Naive B cell (primary cell): Measurements from ENCODE around the gene LEKR1. TPM values are rescaled to one million over a fixed set of nuclear protein-coding genes. Genes with fewer than 3 reads are reported as not detected.
"Not testable (repeated sequence)": the region's sequence is repeated elsewhere in the genome, so short reads cannot be mapped to it uniquely, and the experiment has no call there.

Experiments used
- ATAC-seq, 2 donors: fragments of 150-1000 bp; cut with Tn5 transposase; 2 replicates each; pipeline ENCODE4 v1.10.0; 2021; ENCODE audit warnings: low read depth in 2 of 2, mild to moderate bottlenecking in 2 of 2, moderate library complexity in 2 of 2
- DNase-seq: peaks from one replicate; pipeline ENCODE4 v3.0.0; 2022
- H3K27ac Mint-ChIP-seq, 6 donors: one replicate each; pipeline ENCODE4 v1.8.0; 2020 to 2022; ENCODE audit warnings: mild to moderate bottlenecking in 6 of 6, mixed read lengths in 6 of 6, moderate library complexity in 5 of 6, inconsistent platforms in 2 of 6
- H3K27me3 Mint-ChIP-seq, 3 donors: one replicate each; pipeline ENCODE4 v1.8.0; 2021 to 2022; ENCODE audit warnings: mixed read lengths in 3 of 3, mild to moderate bottlenecking in 1 of 3
- H3K36me3 Mint-ChIP-seq, 2 donors: one replicate each; pipeline ENCODE4 v1.8.0; 2020 to 2022; ENCODE audit warnings: mixed read lengths in 2 of 2, inconsistent platforms in 1 of 2, mild to moderate bottlenecking in 1 of 2
- H3K4me1 Mint-ChIP-seq, 3 donors: one replicate each; pipeline ENCODE4 v1.8.0; 2020 to 2022; ENCODE audit warnings: mixed read lengths in 3 of 3, inconsistent platforms in 1 of 3, mild to moderate bottlenecking in 1 of 3, moderate library complexity in 1 of 3
- H3K4me3 Mint-ChIP-seq, 8 donors: one replicate each; pipeline ENCODE4 v1.8.0; 2020 to 2022; ENCODE audit warnings: mild to moderate bottlenecking in 8 of 8, mixed read lengths in 8 of 8, moderate library complexity in 8 of 8, inconsistent platforms in 2 of 8
- H3K9me3 Mint-ChIP-seq, 7 donors: one replicate each; pipeline ENCODE4 v1.8.0; 2020 to 2022; ENCODE audit warnings: mixed read lengths in 7 of 7, mild to moderate bottlenecking in 5 of 7, inconsistent platforms in 2 of 7, moderate library complexity in 1 of 7
- polyA plus RNA-seq, 6 donors: library from polyadenylated mRNA; unstranded; fragments of 300-500 nt; fragmentation: Illumina TruSeq; gene quantifications; one replicate each; pipeline ENCODE4 v1.2.3, GENCODE V29; 2021; ENCODE audit warnings: low read depth in 6 of 6

Gene LEKR1
- polyA plus RNA-seq, 6 donors from 2014 or later: 1.9 to 12.3 (median 4.8) TPM; not detected in 1

- Mint-ChIP-seq H3K27ac (no peak overlapping the region), H3K4me1 (peaks cover 14 to 30% (median 27%) of the 10 kb centered on the region in 3 donors), H3K9me3 (peaks cover 0 to 1% (median 0%) of the 10 kb centered on the region in 7 donors), H3K27me3 (no peaks in the 10 kb centered on the region), H3K36me3 (peaks cover 0 to 3% of the 10 kb centered on the region in 2 donors), H3K4me3 (no peak overlapping the region)
- ATAC-seq (no peak), DNase-seq (no peak)
Measured at GRCh38 chr3:156793851-156794250, 32.3 kb upstream of the LEKR1 start.

- Mint-ChIP-seq H3K36me3 (peaks cover 11 to 23% of the 10 kb centered on the region in 2 donors), H3K4me3 (no peak overlapping the region), H3K27ac (peak overlapping the region in 1 of 6 donors; percentile 59), H3K4me1 (peaks cover 14 to 30% (median 28%) of the 10 kb centered on the region in 3 donors), H3K9me3 (peaks cover 4 to 22% (median 12%) of the 10 kb centered on the region in 7 donors), H3K27me3 (no peaks in the 10 kb centered on the region)
- ATAC-seq (peak; percentile 18 to 48), DNase-seq (no peak)
Measured at GRCh38 chr3:156795890-156796481, 30.2 kb upstream of the LEKR1 start.

- ATAC-seq (no peak), DNase-seq (no peak)
- Mint-ChIP-seq H3K27ac (peak overlapping the region in 2 of 6 donors; percentile 4 to 8), H3K27me3 (no peaks in the 10 kb centered on the region), H3K9me3 (peaks cover 4 to 22% (median 14%) of the 10 kb centered on the region in 7 donors), H3K4me3 (no peak overlapping the region), H3K4me1 (peaks cover 14 to 28% (median 25%) of the 10 kb centered on the region in 3 donors), H3K36me3 (peaks cover 11 to 24% of the 10 kb centered on the region in 2 donors)
Measured at GRCh38 chr3:156797368-156797767, 28.8 kb upstream of the LEKR1 start.

GRCh38 chr3:156800287-156800686 lies 25.9 kb upstream of the LEKR1 start:
- H3K9me3 Mint-ChIP-seq: peaks cover 4 to 34% (median 15%) of the 10 kb centered on the region in 7 donors
- peaks cover 11 to 32% of the 10 kb centered on the region in 2 donors for H3K36me3 Mint-ChIP-seq

GRCh38 chr3:156801746-156802145 lies 24.4 kb upstream of the LEKR1 start:
- DNase-seq: no peak
- Mint-ChIP-seq H3K4me1 (peaks cover 0 to 8% (median 8%) of the 10 kb centered on the region in 3 donors), H3K36me3 (peaks cover 11 to 32% of the 10 kb centered on the region in 2 donors), H3K27me3 (no peaks in the 10 kb centered on the region), H3K27ac (peak overlapping the region in 1 of 6 donors; percentile 67), H3K4me3 (no peak overlapping the region), H3K9me3 (peaks cover 4 to 34% (median 15%) of the 10 kb centered on the region in 7 donors)
- no peak for ATAC-seq

More at GRCh38 chr3:156800287-156800686, 25.9 kb upstream of the LEKR1 start:
- not testable (repeated sequence) for H3K27me3 Mint-ChIP-seq, DNase-seq, ATAC-seq, H3K4me3 Mint-ChIP-seq, H3K27ac Mint-ChIP-seq
- H3K4me1 Mint-ChIP-seq: peaks cover 5 to 17% (median 15%) of the 10 kb centered on the region in 3 donors

GRCh38 chr3:156802821-156803606 lies 23.1 kb upstream of the LEKR1 start:
- H3K4me3 Mint-ChIP-seq: no peak overlapping the region
- H3K27me3 Mint-ChIP-seq: no peaks in the 10 kb centered on the region
- peaks cover 4 to 34% (median 15%) of the 10 kb centered on the region in 7 donors for H3K9me3 Mint-ChIP-seq
- DNase-seq: no peak
- ATAC-seq: no peak
- H3K4me1 Mint-ChIP-seq: peaks cover 4 to 16% (median 7%) of the 10 kb centered on the region in 3 donors
- H3K36me3 Mint-ChIP-seq: peaks cover 11 to 32% of the 10 kb centered on the region in 2 donors
- H3K27ac Mint-ChIP-seq: no peak overlapping the region

GRCh38 chr3:156803952-156804741 lies 22.0 kb upstream of the LEKR1 start:
- H3K4me3 Mint-ChIP-seq: no peak overlapping the region
- H3K27me3 Mint-ChIP-seq: no peaks in the 10 kb centered on the region
- ATAC-seq (no peak), DNase-seq (no peak)
- H3K36me3 Mint-ChIP-seq: peaks cover 11 to 28% of the 10 kb centered on the region in 2 donors
- peaks cover 6 to 18% (median 10%) of the 10 kb centered on the region in 3 donors for H3K4me1 Mint-ChIP-seq
- no peak overlapping the region for H3K27ac Mint-ChIP-seq
- H3K9me3 Mint-ChIP-seq: peaks cover 2 to 30% (median 14%) of the 10 kb centered on the region in 7 donors

GRCh38 chr3:156806698-156807097 lies 19.5 kb upstream of the LEKR1 start:
- Mint-ChIP-seq H3K27me3 (no peaks in the 10 kb centered on the region), H3K4me1 (peaks cover 4 to 25% (median 14%) of the 10 kb centered on the region in 3 donors), H3K36me3 (peaks cover 0 to 18% of the 10 kb centered on the region in 2 donors), H3K27ac (peak overlapping the region in 1 of 6 donors; percentile 3), H3K4me3 (no peak overlapping the region), H3K9me3 (peaks cover 0 to 11% (median 0%) of the 10 kb centered on the region in 7 donors)
- ATAC-seq (no peak), DNase-seq (no peak)

GRCh38 chr3:156808025-156808424 lies 18.1 kb upstream of the LEKR1 start:
- H3K4me3 Mint-ChIP-seq: no peak overlapping the region
- ATAC-seq: no peak
- H3K9me3 Mint-ChIP-seq: peaks cover 0 to 10% (median 0%) of the 10 kb centered on the region in 7 donors
- H3K4me1 Mint-ChIP-seq: peaks cover 13 to 26% (median 14%) of the 10 kb centered on the region in 3 donors
- peaks cover 0 to 18% of the 10 kb centered on the region in 2 donors for H3K36me3 Mint-ChIP-seq
- H3K27ac Mint-ChIP-seq: peak overlapping the region in 3 of 6 donors; percentile 0 to 44 (median 38)
- no peaks in the 10 kb centered on the region for H3K27me3 Mint-ChIP-seq
- no peak for DNase-seq

- Mint-ChIP-seq H3K4me1 (peaks cover 18 to 33% (median 32%) of the 10 kb centered on the region in 3 donors), H3K27me3 (no peaks in the 10 kb centered on the region), H3K27ac (no peak overlapping the region), H3K36me3 (peaks cover 0 to 10% of the 10 kb centered on the region in 2 donors), H3K4me3 (no peak overlapping the region), H3K9me3 (no peaks in the 10 kb centered on the region)
- ATAC-seq (no peak), DNase-seq (no peak)
Measured at GRCh38 chr3:156811089-156811862, 14.9 kb upstream of the LEKR1 start.

- peaks cover 0 to 10% of the 10 kb centered on the region in 2 donors for H3K36me3 Mint-ChIP-seq
- peaks cover 19 to 38% (median 28%) of the 10 kb centered on the region in 3 donors for H3K4me1 Mint-ChIP-seq
- peak overlapping the region in 3 of 6 donors; percentile 21 to 76 (median 47) for H3K27ac Mint-ChIP-seq
- DNase-seq (no peak), ATAC-seq (no peak)
- H3K27me3 Mint-ChIP-seq: no peaks in the 10 kb centered on the region
- no peaks in the 10 kb centered on the region for H3K9me3 Mint-ChIP-seq
- peak overlapping the region in 1 of 8 donors; percentile 19 for H3K4me3 Mint-ChIP-seq
Measured at GRCh38 chr3:156812521-156813335, 13.4 kb upstream of the LEKR1 start.

- DNase-seq: no peak
- H3K9me3 Mint-ChIP-seq: no peaks in the 10 kb centered on the region
- no peak for ATAC-seq
- H3K36me3 Mint-ChIP-seq: peaks cover 0 to 10% of the 10 kb centered on the region in 2 donors
- no peaks in the 10 kb centered on the region for H3K27me3 Mint-ChIP-seq
- H3K4me3 Mint-ChIP-seq: peak overlapping the region in 1 of 8 donors; percentile 53
- H3K4me1 Mint-ChIP-seq: peaks cover 22 to 42% (median 30%) of the 10 kb centered on the region in 3 donors
- H3K27ac Mint-ChIP-seq: peak overlapping the region in 3 of 6 donors; percentile 28 to 70 (median 56)
Measured at GRCh38 chr3:156814295-156814694, 11.9 kb upstream of the LEKR1 start.
